ENCODE results near the gene OR4C6. TPM values are rescaled to one million over a fixed set of nuclear protein-coding genes. Genes with fewer than 3 reads are reported as not detected.

OR4C6 gene
- total RNA-seq, 1 experiment from 2014 or later = not detected

GRCh38 chr11:55669376-55669775 lies 7.4 kb downstream of the OR4C6 start:
- BruUV-seq (replicated peaks) = no TSS peak
- POLR2A ChIA-PET = no interaction called here
- no peaks in the 10 kb centered on the region for H3K79me2 ChIP-seq (ENCODE audit: insufficient read depth, low read length)
- RAD21 ChIA-PET (ENCODE audit: low non-redundant PET in 1 of 2, low total read pairs in 2 of 2, uncharacterized antibody in 2 of 2, unreplicated experiment in 2 of 2) = no interaction called here
- no peaks in the 10 kb centered on the region for H3K36me3 ChIP-seq (ENCODE audit: control insufficient read depth in 1 of 2, insufficient read depth in 2 of 2, low read length in 2 of 2)
- no peaks in the 10 kb centered on the region for H3K9me2 ChIP-seq (ENCODE audit: insufficient read depth)
- H3K27me3 ChIP-seq (ENCODE audit: insufficient read depth, low read length) = no peaks in the 10 kb centered on the region
- H2AFZ ChIP-seq (ENCODE audit: low read depth, low read length, poor library complexity, severe bottlenecking) = no peak overlapping the region
- H3K9ac ChIP-seq (ENCODE audit: low read length) = no peak overlapping the region
- intact Hi-C loops (cut with micrococcal nuclease) = no loop called here
- TF ChIP-seq, protein P1, sequence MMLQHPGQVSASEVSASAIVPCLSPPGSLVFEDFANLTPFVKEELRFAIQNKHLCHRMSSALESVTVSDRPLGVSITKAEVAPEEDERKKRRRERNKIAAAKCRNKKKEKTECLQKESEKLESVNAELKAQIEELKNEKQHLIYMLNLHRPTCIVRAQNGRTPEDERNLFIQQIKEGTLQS (IDR thresholded peaks at IDR 0.05) = no peak
- no peak for TF ChIP-seq POLR2AphosphoS5 (IDR thresholded peaks at IDR 0.05; ENCODE audit: low read depth, low read length)
- no peak for TF ChIP-seq ELF1 (IDR thresholded peaks at IDR 0.05; ENCODE audit: borderline replicate concordance, low read depth)
- TF ChIP-seq POLR2A (IDR thresholded peaks at IDR 0.05; ENCODE audit: borderline replicate concordance, extremely low read depth, insufficient read depth, insufficient read length) = no peak
- TF ChIP-seq CEBPB (IDR thresholded peaks at IDR 0.05; ENCODE audit: low read depth) = no peak
- no peak for TF ChIP-seq REST (IDR thresholded peaks at IDR 0.05; ENCODE audit: low read depth)
- TF ChIP-seq TCF7L2 (IDR thresholded peaks at IDR 0.05; ENCODE audit: borderline replicate concordance, extremely low read depth, insufficient read depth, insufficient read length) = no peak
- TF ChIP-seq YY1 (IDR thresholded peaks at IDR 0.05; ENCODE audit: extremely low read depth, insufficient replicate concordance, low read depth, low read length) = no peak
- TF ChIP-seq ZFX (IDR thresholded peaks at IDR 0.05) = no peak
- no peak for TF ChIP-seq JUND (IDR thresholded peaks at IDR 0.05)
- TF ChIP-seq EGR1 (IDR thresholded peaks at IDR 0.05; ENCODE audit: low read depth) = no peak
- no peak for TF ChIP-seq EZH2phosphoT487 (IDR thresholded peaks at IDR 0.05; ENCODE audit: borderline replicate concordance)
- H3K4me2 ChIP-seq (ENCODE audit: low read length) = no peak overlapping the region
- no peaks in the 10 kb centered on the region for H3K4me1 ChIP-seq (ENCODE audit: control insufficient read depth in 1 of 2, insufficient read depth in 2 of 2, low read length in 2 of 2)
- H3K4me3 ChIP-seq (replicated peaks in 1 of 2; ENCODE audit: low read depth in 1 of 2, low read length in 2 of 2) = no peak overlapping the region
- peaks cover 12% of the 10 kb centered on the region in 2 experiments; a peak in 2 of 4 replicates for H3K9me3 ChIP-seq (ENCODE audit: control insufficient read depth in 1 of 2, insufficient read depth in 1 of 2, low read depth in 1 of 2, low read length in 2 of 2)
- CTCF ChIA-PET = no interaction called here
- ATAC-seq = no peak
- H4K20me1 ChIP-seq (ENCODE audit: insufficient read depth) = no peaks in the 10 kb centered on the region
- no peak overlapping the region for H3K27ac ChIP-seq (ENCODE audit: low read depth, low read length)
- DNase-seq (ENCODE audit: low read depth, low spot score) = no peak
